ENCODE results near the gene THSD4. TPM values are rescaled to one million over a fixed set of nuclear protein-coding genes. Genes with fewer than 3 reads are reported as not detected.

The THSD4 gene
- total and polyA plus RNA-seq, 2 of the 8 experiments (the other 6 are each of a cell fraction or from before 2014, with no cell fraction given) = 2.5 to 6.2 TPM

DNA sequence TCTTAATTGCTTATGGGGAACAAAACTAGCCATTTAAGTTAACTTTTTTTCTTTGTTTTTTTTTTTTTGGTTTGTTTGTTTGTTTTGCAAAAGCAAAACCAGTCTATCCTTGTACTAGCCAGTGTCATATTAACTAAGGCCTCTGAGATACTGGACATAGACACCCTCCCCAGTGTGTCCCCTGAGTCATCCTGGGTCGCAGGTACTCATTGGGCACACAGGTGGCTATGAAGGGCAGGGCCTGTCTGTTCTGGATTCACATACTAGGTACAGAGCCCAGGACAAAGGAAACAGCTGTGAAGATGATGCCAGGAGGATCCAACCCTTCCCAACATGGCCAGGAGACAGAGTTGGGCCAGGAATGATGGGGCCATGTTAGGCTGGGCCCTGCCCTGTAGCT lies 318.1 kb downstream of the THSD4 start (continued):
- TF ChIP-seq, protein P1, sequence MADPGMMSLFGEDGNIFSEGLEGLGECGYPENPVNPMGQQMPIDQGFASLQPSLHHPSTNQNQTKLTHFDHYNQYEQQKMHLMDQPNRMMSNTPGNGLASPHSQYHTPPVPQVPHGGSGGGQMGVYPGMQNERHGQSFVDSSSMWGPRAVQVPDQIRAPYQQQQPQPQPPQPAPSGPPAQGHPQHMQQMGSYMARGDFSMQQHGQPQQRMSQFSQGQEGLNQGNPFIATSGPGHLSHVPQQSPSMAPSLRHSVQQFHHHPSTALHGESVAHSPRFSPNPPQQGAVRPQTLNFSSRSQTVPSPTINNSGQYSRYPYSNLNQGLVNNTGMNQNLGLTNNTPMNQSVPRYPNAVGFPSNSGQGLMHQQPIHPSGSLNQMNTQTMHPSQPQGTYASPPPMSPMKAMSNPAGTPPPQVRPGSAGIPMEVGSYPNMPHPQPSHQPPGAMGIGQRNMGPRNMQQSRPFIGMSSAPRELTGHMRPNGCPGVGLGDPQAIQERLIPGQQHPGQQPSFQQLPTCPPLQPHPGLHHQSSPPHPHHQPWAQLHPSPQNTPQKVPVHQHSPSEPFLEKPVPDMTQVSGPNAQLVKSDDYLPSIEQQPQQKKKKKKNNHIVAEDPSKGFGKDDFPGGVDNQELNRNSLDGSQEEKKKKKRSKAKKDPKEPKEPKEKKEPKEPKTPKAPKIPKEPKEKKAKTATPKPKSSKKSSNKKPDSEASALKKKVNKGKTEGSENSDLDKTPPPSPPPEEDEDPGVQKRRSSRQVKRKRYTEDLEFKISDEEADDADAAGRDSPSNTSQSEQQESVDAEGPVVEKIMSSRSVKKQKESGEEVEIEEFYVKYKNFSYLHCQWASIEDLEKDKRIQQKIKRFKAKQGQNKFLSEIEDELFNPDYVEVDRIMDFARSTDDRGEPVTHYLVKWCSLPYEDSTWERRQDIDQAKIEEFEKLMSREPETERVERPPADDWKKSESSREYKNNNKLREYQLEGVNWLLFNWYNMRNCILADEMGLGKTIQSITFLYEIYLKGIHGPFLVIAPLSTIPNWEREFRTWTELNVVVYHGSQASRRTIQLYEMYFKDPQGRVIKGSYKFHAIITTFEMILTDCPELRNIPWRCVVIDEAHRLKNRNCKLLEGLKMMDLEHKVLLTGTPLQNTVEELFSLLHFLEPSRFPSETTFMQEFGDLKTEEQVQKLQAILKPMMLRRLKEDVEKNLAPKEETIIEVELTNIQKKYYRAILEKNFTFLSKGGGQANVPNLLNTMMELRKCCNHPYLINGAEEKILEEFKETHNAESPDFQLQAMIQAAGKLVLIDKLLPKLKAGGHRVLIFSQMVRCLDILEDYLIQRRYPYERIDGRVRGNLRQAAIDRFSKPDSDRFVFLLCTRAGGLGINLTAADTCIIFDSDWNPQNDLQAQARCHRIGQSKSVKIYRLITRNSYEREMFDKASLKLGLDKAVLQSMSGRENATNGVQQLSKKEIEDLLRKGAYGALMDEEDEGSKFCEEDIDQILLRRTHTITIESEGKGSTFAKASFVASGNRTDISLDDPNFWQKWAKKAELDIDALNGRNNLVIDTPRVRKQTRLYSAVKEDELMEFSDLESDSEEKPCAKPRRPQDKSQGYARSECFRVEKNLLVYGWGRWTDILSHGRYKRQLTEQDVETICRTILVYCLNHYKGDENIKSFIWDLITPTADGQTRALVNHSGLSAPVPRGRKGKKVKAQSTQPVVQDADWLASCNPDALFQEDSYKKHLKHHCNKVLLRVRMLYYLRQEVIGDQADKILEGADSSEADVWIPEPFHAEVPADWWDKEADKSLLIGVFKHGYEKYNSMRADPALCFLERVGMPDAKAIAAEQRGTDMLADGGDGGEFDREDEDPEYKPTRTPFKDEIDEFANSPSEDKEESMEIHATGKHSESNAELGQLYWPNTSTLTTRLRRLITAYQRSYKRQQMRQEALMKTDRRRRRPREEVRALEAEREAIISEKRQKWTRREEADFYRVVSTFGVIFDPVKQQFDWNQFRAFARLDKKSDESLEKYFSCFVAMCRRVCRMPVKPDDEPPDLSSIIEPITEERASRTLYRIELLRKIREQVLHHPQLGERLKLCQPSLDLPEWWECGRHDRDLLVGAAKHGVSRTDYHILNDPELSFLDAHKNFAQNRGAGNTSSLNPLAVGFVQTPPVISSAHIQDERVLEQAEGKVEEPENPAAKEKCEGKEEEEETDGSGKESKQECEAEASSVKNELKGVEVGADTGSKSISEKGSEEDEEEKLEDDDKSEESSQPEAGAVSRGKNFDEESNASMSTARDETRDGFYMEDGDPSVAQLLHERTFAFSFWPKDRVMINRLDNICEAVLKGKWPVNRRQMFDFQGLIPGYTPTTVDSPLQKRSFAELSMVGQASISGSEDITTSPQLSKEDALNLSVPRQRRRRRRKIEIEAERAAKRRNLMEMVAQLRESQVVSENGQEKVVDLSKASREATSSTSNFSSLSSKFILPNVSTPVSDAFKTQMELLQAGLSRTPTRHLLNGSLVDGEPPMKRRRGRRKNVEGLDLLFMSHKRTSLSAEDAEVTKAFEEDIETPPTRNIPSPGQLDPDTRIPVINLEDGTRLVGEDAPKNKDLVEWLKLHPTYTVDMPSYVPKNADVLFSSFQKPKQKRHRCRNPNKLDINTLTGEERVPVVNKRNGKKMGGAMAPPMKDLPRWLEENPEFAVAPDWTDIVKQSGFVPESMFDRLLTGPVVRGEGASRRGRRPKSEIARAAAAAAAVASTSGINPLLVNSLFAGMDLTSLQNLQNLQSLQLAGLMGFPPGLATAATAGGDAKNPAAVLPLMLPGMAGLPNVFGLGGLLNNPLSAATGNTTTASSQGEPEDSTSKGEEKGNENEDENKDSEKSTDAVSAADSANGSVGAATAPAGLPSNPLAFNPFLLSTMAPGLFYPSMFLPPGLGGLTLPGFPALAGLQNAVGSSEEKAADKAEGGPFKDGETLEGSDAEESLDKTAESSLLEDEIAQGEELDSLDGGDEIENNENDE (IDR thresholded peaks at IDR 0.05; ENCODE audit: insufficient replicate concordance, low read length) = no peak
- TF ChIP-seq EP300 (IDR thresholded peaks at IDR 0.05; ENCODE audit: borderline replicate concordance in 1 of 2, low read depth in 2 of 2, low read length in 2 of 2) (no peak), NANOG (IDR thresholded peaks at IDR 0.05; ENCODE audit: insufficient read depth, low read depth, low read length, poor library complexity, severe bottlenecking) (no peak), CEBPB (IDR thresholded peaks at IDR 0.05; ENCODE audit: low read depth, low read length) (no peak), TAF7 (optimal IDR thresholded peaks at IDR 0.05; ENCODE audit: borderline replicate concordance, low read depth, low read length) (no peak)
- TF ChIP-seq, protein P2, sequence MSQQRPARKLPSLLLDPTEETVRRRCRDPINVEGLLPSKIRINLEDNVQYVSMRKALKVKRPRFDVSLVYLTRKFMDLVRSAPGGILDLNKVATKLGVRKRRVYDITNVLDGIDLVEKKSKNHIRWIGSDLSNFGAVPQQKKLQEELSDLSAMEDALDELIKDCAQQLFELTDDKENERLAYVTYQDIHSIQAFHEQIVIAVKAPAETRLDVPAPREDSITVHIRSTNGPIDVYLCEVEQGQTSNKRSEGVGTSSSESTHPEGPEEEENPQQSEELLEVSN (IDR thresholded peaks at IDR 0.05) = no peak

Measured in H1 (cell line).